Heart left ventricle (tissue), 16 donors: ENCODE data around the gene GYG2. TPM values are rescaled to one million over a fixed set of nuclear protein-coding genes. Genes with fewer than 3 reads are reported as not detected.

Experiments used
- ATAC-seq, 4 donors: fragments of 200-7000 bp; cut with Tn5 transposase; one replicate each; pipeline ENCODE4 v1.9.1; 2020 to 2022; ENCODE audit warnings: moderate library complexity in 4 of 4, mild to moderate bottlenecking in 3 of 4, moderate number of reproducible peaks in 1 of 4
- DNase-seq, 5 donors: peaks; one replicate each; pipeline ENCODE4 v3.0.0-alpha.2; 2020
- H3K27ac ChIP-seq, 12 donors: fragments of 200-600 bp; sonication (generic) in 4 of 12; one replicate each; pipeline versions ENCODE4 v1.5.0 to v1.8.0; 2016 to 2022; ENCODE audit warnings: mild to moderate bottlenecking in 2 of 12
- H3K27me3 ChIP-seq, 9 donors: fragments of 200-600 bp; sonication (generic) in 2 of 9; one replicate each; pipeline versions ENCODE4 v1.5.1 to v1.8.0; 2016 to 2022; ENCODE audit warnings: mild to moderate bottlenecking in 3 of 9
- H3K36me3 ChIP-seq, 9 donors: fragments of 200-600 bp; sonication (generic) in 2 of 9; one replicate each; pipeline versions ENCODE4 v1.5.0 to v1.8.0; 2018 to 2022; ENCODE audit warnings: mild to moderate bottlenecking in 2 of 9
- H3K4me1 ChIP-seq, 12 donors: fragments of 200-600 bp; sonication (generic) in 4 of 12; one replicate each; pipeline versions ENCODE4 v1.5.0 to v1.8.0; 2016 to 2022; ENCODE audit warnings: mild to moderate bottlenecking in 3 of 12
- H3K4me3 ChIP-seq, 12 donors: fragments of 200-600 bp; sonication (generic) in 4 of 12; one replicate each; pipeline versions ENCODE4 v1.5.0 to v1.8.0; 2017 to 2022; ENCODE audit warnings: mild to moderate bottlenecking in 9 of 12, moderate library complexity in 4 of 12
- H3K9me3 ChIP-seq, 12 donors: fragments of 200-600 bp; sonication (generic) in 4 of 12; one replicate each; pipeline versions ENCODE4 v1.5.0 to v1.8.0; 2016 to 2022; ENCODE audit warnings: mild to moderate bottlenecking in 1 of 12
- CTCF ChIP-seq, 12 donors: fragments of 200-600 bp; sonication (generic) in 4 of 12; IDR thresholded peaks; one replicate each; pipeline versions ENCODE4 v1.5.0 to v1.8.0; 2018 to 2022; ENCODE audit warnings: antibody characterized with exemption in 12 of 12, mild to moderate bottlenecking in 5 of 12
- POLR2A ChIP-seq, 2 donors: fragments of 450-650 bp; IDR thresholded peaks; one replicate each; pipeline ENCODE4 v1.6.1; 2017; ENCODE audit warnings: antibody characterized with exemption in 2 of 2, mild to moderate bottlenecking in 2 of 2, moderate library complexity in 2 of 2
- WGBS, 4 donors: extraction: QIAGEN DNeasy Blood & Tissue Kit in 2 of 4; methylation state at CpG; one replicate each; pipeline versions ENCODE4 v1.1.5 to v1.1.7; 2013 to 2018; 5-methylcytosine and 5-hydroxymethylcytosine counted together
- intact Hi-C, 10 donors: fragments of 100-400 bp; cut with DNase I; formaldehyde crosslinking; loops; one replicate each; pipeline versions ENCODE4 v1.11.1 to v1.14.2; 2022
- polyA plus RNA-seq, 2 donors: library from polyadenylated mRNA; stranded (reverse); fragments of 200-250 nt; gene quantifications; one replicate each; pipeline ENCODE4 v1.2.3, GENCODE V29; 2013
- total RNA-seq, 9 donors: library from RNA; depleted of rRNA in 2 of 9; stranded (reverse); fragments of >200 nt in 2 of 9; fragmentation: NEBNext Ultra II Directional in 3 of 9; extraction: Animal tissue kit (Norgen Biotek cat#: 25700) in 3 of 9; gene quantifications; one replicate each; pipeline versions ENCODE4 v1.1.0 to v1.2.4, GENCODE V29; 2016 to 2023
- donor health status: ischemic (EF 13 %, LVEDD 7.1; RV severe dilation, severe dysfunction).
- donor health status: healthy with polysubstance abuse.
- donor health status: DM: no; HTN: yes; CAD: no.
- donor health status: DM: no; HTN: no; CAD: no.
- donor health status: ischemic (EF 25% LVEDD 6.9; RV normal size, moderate dysfunction).
- donor health status: ischemic (EF 25% LVEDD 5.7; RV mildly dilated, moderate dysfunction).
- donor health status: healthy.
- donor health status: DM: yes; HTN: yes; CAD: no.
- donor health status: ischemic (EF 35%, LVEDD 5.7; RV mildly dilated, moderate dysfunction).
- donor health status: nonischemic (EF 11% LVEDD 7.7; RV severe dilation, severe dysfunction).
- donor health status: DM: yes; HTN: yes; CAD: no.
- donor health status: PGD.
- donor health status: ischemic (EF 29% LVEDD 5.4; RV normal size, mild dysfunction).
- donor health status: nonischemic (EF 23%, LVEDD 6.1; RV moderate dilation, normal function).

Gene GYG2
- total and polyA plus RNA-seq, 11 donors = 0.38 to 13.2 (median 1.00) TPM

GRCh38 chrX:2862404-2862803, 33.7 kb downstream of the GYG2 start:
- no peaks in the 10 kb centered on the region for H3K9me3 ChIP-seq
- ATAC-seq (no peak), DNase-seq (no peak)
- H3K27ac ChIP-seq = no peak overlapping the region
- no peaks in the 10 kb centered on the region for H3K27me3 ChIP-seq
- no peak overlapping the region for H3K4me3 ChIP-seq
- TF ChIP-seq POLR2A (IDR thresholded peaks at IDR 0.05) (no peak), CTCF (IDR thresholded peaks at IDR 0.05) (no peak)
- intact Hi-C loops = no loop called here
- H3K36me3 ChIP-seq = no peaks in the 10 kb centered on the region
- no peaks in the 10 kb centered on the region for H3K4me1 ChIP-seq
- 70 to 95% (median 83%) methylated on average over 9 of the region's 9 CpGs for WGBS, 4 donors

- WGBS, 4 donors = 53 to 57% (median 56%) methylated on average over 6 of the region's 6 CpGs
- intact Hi-C loops = no loop called here
- no peak for TF ChIP-seq CTCF (IDR thresholded peaks at IDR 0.05)
- TF ChIP-seq POLR2A (IDR thresholded peaks at IDR 0.05) = no peak
Observed at GRCh38 chrX:2863646-2864045, 34.9 kb downstream of the GYG2 start.

GRCh38 chrX:2867206-2867605, 38.5 kb downstream of the GYG2 start:
- Histone ChIP-seq H3K27ac (no peak overlapping the region), H3K27me3 (no peaks in the 10 kb centered on the region), H3K4me1 (no peaks in the 10 kb centered on the region), H3K36me3 (no peaks in the 10 kb centered on the region), H3K9me3 (peaks cover 0 to 10% (median 0%) of the 10 kb centered on the region in 12 donors), H3K4me3 (no peak overlapping the region)
- WGBS, 4 donors = 62 to 83% (median 72%) methylated on average over 7 of the region's 7 CpGs
- DNase-seq (no peak), ATAC-seq (no peak)
- no peak for TF ChIP-seq CTCF (IDR thresholded peaks at IDR 0.05)
- TF ChIP-seq POLR2A (IDR thresholded peaks at IDR 0.05) = no peak
- intact Hi-C loops = no loop called here

More at GRCh38 chrX:2863646-2864045, 34.9 kb downstream of the GYG2 start:
- H3K27me3 ChIP-seq = no peaks in the 10 kb centered on the region
- H3K36me3 ChIP-seq = no peaks in the 10 kb centered on the region
- DNase-seq (no peak), ATAC-seq (no peak)
- no peak overlapping the region for H3K27ac ChIP-seq
- no peaks in the 10 kb centered on the region for H3K9me3 ChIP-seq
- H3K4me3 ChIP-seq = no peak overlapping the region
- H3K4me1 ChIP-seq = no peaks in the 10 kb centered on the region

GRCh38 chrX:2870650-2871049, 41.9 kb downstream of the GYG2 start:
- TF ChIP-seq POLR2A (IDR thresholded peaks at IDR 0.05) = no peak
- no peak for TF ChIP-seq CTCF (IDR thresholded peaks at IDR 0.05)
- H3K27ac ChIP-seq = no peak overlapping the region
- DNase-seq = no peak
- peaks cover 0 to 10% (median 0%) of the 10 kb centered on the region in 12 donors for H3K9me3 ChIP-seq
- no peaks in the 10 kb centered on the region for H3K27me3 ChIP-seq
- H3K4me3 ChIP-seq = no peak overlapping the region
- no peaks in the 10 kb centered on the region for H3K36me3 ChIP-seq
- ATAC-seq = no peak
- intact Hi-C loops = no loop called here
- H3K4me1 ChIP-seq = no peaks in the 10 kb centered on the region
